Right renal cortex interstitium (tissue), 3 donors: ENCODE results near the gene POSTN. TPM values are rescaled to one million over a fixed set of nuclear protein-coding genes. Genes with fewer than 3 reads are reported as not detected.

Experiments
- DNase-seq, 3 donors: peaks; one replicate each; pipeline ENCODE4 v3.0.0-alpha.2; 2013; ENCODE audit warnings: low read depth in 3 of 3, low spot score in 2 of 3
- polyA plus RNA-seq, 3 donors: library from polyadenylated mRNA; unstranded; fragments of 120-200 nt; gene quantifications; one replicate each; pipeline ENCODE4 v1.2.1, GENCODE V29; 2013; ENCODE audit not compliant: insufficient read length in 3 of 3

The POSTN gene, protein sequence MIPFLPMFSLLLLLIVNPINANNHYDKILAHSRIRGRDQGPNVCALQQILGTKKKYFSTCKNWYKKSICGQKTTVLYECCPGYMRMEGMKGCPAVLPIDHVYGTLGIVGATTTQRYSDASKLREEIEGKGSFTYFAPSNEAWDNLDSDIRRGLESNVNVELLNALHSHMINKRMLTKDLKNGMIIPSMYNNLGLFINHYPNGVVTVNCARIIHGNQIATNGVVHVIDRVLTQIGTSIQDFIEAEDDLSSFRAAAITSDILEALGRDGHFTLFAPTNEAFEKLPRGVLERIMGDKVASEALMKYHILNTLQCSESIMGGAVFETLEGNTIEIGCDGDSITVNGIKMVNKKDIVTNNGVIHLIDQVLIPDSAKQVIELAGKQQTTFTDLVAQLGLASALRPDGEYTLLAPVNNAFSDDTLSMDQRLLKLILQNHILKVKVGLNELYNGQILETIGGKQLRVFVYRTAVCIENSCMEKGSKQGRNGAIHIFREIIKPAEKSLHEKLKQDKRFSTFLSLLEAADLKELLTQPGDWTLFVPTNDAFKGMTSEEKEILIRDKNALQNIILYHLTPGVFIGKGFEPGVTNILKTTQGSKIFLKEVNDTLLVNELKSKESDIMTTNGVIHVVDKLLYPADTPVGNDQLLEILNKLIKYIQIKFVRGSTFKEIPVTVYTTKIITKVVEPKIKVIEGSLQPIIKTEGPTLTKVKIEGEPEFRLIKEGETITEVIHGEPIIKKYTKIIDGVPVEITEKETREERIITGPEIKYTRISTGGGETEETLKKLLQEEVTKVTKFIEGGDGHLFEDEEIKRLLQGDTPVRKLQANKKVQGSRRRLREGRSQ
- polyA plus RNA-seq: 100 to 1,000 TPM; 213 to 309 (median 268) TPM

DNA sequence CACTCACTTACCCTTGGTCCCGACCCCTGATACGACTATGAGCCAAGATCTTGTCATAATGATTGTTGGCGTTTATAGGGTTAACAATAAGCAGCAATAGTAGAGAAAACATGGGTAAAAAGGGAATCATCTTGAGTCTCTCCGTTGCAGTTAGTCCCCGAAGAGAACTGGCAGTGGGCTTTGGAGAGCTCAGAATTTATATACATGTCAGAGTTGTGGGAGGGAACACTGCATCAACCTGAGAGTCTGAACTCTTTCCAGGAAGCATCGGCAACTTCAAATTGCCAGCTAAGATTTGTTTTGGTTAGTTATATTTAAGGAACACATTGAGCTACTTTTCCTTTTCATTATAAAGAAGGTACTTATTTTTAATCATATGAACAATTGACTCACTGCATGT lies at the start of gene POSTN:
TSS of gene POSTN (minus strand) at position 172 of the 400 bp plus-strand sequence. CDS start at position 130, 42 bp downstream.
- no peak for DNase-seq

DNA sequence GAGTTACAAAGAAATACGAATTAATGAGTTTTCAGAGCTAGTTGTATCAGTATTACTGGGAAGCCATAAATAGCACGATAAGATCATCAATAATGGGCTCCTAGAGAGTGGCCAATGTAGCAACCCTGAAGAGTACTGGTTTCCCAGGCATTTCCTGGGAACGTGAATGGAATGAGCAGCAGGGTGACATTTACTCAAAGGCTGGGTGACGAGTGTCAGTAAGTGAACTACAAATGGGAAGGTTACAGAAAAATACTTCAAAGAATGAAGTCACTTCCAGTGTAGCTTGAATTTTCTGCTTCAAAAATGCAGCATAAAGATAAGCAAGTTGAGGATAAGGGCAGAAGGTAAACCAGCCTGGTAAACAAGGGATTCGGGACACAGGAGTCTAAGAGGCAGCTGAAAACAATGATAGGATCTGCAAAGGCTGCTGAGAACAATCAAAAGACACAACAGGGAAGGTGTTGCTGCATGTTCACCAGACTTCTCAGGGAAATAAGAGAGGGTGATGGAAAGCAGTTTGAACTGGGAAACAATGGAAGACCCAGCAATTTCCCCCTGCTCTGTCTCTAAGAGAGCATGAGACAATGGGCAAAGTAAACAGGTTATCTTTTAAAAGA lies 48.6 kb upstream of the POSTN start:
- DNase-seq: no peak

DNA sequence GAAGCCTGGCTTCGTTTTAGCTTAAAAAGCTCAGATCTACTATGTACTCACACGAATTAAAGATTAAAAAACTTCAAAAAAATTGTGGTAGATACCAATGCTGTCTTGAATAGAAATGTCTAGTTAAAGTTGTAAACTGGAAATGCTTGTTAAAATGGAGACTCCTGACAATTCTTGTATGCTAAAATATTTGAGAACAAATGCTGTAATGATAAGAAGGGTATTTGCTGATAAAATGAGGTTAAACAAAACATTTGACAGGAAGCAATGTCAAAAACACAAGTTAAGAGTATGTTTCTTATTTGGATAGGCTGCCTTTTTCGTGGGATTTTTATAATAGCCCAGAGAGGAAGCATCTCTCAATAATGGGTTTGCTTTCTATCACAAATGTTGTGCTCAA lies 48.0 kb upstream of the POSTN start:
- no peak for DNase-seq

DNA sequence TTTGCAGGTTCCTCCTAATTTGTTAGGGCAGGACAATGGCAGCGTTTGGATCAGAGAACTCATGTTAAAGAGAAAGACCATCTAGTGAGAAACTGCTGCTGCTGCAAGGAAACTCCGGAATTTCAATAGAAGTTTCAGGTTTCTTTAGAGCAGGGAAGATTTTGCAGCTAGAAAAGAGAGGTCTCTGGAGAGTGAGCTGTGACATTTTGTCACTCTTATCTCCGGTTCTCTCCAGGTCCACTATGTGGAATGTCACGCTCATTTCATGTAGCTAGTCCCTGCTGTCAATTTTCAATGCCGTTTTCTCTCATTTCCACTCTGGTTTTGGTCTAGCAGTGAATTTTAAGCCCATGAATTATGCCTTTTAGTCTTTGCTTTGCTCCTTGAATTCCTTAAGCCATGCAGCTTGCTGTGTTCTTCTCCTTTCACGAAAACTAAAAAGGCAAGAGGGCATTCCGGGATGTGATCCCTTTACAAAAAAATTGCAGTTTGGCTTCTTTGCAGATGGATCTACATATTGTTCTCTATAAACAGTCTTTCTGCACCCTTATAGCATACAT lies 46.7 kb upstream of the POSTN start:
- DNase-seq: no peak

DNA sequence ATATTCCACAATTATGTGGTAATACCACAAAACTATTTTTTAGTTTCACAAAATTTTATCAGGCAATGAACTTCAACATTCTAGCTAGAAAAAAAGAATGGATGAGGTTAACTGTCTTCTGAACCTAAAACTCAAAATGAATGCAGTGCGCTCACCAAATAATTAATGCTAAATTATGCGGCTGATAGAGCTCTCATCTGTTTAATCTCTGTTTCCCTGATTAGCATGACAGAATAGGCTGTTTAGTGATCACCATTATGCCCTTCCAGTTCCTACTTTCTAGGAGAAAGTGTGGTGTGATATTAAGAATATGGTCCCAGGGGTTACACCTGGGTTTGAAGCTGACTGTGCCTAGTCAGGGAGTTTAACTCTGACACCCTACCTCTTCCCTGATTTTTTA lies 42.8 kb upstream of the POSTN start:
- no peak for DNase-seq

DNA sequence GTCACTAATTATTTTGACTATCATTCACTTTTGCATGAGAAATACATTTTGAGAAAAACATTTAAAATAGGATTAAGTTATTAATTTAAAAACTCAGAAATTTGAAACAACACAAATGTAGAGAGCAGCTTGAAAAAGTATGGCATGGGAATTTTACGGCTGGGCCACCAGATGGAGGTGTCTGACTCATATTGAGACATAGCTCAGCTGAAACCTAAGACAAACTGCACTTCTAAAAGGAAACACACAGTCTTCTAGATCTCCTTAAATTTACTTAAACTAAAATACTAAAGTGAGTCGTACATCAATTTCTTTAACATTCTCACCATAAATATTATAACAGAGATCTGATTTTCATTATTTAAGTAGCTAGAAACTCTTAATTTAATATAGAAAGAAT lies 41.9 kb upstream of the POSTN start:
- DNase-seq: no peak

DNA sequence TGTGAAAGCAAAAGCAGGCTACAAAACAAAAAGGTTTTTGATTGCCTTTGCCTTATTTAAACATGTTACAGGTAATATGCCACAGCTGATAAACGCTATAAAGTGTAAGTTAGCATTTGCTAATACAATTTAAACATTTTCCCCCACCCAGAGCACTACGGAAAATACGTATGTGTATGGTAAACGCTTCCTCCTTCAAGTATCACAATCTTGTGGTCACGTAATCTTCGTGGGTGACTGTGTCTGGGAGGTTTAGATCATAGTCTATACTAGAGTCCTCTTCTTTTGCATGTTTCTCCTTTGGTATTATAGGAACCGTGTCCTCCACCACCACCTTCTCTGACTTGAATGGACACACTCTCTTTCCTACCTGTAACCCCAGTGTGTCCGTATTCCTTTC lies 38.1 kb upstream of the POSTN start:
- no peak for DNase-seq

DNA sequence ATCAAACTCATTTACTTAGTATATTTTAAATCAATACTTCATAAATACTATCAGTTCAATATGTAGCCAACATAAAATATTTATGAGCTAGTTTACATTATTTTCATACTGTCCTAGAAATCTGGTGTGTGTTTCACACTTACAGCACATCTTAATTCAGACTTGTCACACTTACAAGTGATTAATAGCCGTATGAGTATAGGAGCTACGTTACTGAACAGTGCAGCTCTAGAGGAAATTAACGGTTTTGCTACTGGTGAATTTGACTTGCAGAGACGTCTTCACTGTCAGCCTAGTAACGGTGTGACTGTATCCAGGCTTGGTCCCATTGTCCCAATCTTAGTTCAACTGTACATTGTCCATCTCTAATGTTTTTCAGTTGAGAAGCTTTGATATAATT lies 33.7 kb upstream of the POSTN start:
- DNase-seq: no peak

DNA sequence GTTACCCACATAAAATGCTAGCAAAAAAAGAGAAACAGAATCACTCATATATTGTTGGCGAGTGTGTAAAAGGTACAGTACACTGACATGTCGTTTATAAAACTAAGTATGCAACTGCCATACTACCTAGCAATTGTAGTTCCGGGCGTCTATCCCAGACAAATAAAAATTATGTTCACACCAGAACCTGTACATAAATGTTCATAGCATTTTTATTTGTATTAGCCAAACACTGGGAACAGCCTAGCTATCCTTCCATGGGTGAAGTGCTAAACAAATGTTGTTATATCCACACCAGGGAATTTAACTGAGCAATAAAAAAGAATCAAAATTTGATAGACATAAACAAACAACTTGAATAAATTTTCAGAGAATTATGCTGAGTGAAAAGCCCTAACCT lies 28.9 kb upstream of the POSTN start:
- no peak for DNase-seq

DNA sequence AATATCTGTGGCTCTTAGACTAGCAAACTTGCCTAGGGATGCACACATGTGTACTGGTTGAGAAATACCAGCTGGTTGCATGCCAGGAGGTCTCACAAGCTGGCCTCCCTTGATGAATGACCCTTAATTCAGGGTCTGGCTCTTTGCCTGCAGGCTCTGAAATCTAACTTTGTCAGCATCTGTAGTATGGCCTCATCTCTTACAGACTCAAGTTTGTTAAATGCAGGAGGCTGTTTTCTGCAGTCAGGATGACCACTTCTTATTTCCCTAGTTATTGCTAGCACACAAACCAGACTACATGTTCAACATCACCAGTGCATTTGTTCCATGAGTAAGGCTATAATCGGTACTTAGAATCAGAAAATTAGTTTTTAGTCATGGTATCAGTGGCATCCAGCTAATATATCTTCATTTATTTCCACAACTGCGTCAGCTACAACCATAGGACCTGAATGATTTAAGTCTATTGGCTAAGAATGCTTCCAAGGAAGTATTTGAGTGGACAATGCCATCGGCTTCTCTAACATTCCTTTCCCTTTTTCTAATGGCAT lies 23.3 kb upstream of the POSTN start:
- DNase-seq: no peak

DNA sequence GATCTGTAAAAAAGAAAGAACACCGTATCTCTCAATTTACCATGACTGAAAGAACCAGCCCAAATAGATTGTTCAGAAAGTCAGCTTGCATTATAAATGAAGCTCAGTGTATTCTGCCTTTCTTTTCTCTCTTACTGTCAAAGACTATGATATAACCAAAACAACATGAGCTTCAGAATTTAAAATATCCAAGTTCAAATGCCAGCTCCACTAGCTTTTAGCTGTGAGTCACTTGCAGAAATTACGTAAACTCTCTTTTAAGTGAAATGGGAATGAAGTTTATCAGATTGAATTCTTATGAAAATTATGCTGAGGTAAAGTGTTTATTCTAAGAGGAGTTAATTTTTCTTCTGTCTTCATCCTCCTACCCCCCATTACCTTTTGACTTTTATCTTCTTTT lies 20.0 kb upstream of the POSTN start:
- no peak for DNase-seq

DNA sequence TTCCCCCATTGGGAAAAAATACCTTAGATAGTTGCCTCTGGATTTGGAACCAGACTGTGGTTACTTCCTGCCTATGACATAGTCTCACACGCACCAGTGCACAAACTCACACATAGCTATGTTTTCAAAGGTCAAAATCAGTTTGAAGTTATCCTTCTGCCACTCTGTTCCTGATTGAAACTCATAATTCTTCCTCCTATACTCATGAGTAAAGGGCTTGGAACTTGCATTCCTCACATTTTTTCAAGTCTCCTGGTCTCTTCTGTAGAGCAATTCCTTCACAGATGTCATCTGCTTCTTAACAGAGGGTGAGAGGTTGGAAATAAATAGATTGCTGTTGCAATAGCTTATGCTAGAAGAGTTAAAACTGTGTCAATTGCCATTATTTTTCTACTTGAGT lies 18.6 kb upstream of the POSTN start:
- DNase-seq: no peak

DNA sequence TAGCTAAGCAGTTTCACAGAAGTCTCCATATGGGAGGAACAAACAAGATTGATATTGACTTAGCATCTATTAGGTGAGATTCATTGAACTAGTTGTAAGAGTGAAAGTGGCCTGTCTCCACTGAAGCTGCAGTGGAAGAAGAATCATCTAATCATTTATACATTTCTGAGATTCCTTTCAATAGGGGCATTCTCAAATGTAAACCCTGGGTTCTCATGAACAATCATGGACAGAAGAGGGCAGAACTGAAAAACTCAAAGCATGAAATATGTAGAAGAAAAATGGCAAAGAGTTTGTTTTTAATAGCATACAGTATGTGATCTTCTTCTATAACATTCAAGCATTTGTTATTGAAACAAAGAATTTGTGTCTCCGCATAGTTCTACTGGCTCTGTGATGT lies 17.6 kb upstream of the POSTN start:
- DNase-seq: no peak

DNA sequence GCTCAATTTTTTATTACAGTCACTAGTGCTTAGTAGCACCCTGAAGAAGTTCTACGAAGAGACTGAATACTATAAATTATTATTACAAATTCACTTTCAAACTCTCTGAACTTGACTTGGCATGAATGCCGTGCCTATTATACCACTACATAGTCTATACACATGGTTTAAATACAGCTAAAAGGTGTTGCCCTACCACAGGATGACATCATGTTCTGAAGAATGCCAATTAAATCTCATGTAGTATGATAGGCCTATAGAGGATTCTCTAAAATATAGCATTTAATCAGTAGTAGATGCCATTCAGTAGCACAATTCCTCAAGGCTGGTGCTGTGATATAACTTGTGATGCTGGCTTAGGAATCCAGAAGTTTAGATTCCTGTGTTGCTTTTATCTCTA lies 16.7 kb upstream of the POSTN start:
- no peak for DNase-seq

DNA sequence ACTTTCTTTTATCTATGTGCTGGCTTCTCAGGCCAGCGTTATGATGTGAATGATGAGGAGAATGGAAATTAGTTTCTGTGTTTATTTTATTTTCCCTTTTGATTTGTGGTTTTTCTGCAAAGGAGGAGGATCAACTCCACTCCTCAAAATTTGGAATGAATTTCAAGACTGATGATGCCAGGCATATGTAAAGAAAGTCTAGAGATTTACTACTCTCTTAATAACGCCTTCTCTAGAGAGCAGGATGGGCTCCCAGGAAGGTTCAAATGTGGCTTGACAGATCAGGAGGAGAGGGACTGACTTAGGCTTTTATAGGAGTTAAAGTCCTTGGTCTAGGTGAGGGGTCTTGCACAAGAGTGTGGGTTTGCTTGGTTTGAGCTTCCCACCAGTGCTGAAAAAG lies 15.1 kb upstream of the POSTN start:
- DNase-seq: no peak

DNA sequence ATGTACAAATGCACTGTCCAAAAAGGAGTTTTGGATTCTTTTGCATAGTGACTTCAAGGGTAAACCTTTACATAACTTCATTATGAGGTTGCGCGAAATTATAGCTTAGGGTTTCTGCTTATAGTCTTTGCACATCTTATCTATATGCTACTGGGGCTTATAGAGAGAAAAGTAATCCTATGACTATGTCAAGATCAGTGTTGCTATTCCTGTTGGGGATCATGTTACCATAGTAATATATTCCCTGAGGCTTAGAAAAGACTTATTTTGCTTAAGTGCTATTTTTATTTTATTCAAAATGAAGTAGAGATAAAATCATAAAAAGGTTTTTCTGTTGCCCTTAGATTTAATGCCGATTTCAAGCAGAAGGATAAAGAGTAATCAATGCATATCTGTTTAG lies 14.7 kb upstream of the POSTN start:
- no peak for DNase-seq

DNA sequence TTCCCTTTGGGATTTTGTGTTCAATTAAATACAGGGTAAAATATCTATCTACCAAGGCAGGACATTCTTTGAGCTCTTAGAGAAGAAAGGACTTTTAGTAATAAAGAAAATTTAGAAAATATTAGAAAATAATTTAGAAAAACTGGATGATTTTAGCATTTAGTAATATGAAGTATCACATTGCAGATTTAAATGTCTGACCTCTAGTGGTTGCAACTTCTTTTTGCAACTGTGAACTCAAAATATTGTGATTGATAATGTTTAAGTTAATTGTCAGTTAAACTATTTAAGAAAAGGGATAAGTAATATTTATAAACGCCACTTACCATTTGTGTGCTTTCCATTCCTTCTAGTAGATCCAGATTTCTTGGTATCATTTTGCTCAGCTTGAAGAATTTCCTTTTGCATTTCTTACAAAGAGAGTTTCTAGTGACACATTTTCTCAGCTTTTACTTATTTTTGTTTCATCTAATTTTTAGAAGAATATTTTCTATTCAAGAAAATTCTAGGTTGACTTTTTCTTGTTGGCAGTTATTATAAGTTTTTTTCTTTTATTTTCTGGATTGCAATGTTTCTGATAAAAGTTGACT lies 10.3 kb upstream of the POSTN start:
- DNase-seq: no peak

DNA sequence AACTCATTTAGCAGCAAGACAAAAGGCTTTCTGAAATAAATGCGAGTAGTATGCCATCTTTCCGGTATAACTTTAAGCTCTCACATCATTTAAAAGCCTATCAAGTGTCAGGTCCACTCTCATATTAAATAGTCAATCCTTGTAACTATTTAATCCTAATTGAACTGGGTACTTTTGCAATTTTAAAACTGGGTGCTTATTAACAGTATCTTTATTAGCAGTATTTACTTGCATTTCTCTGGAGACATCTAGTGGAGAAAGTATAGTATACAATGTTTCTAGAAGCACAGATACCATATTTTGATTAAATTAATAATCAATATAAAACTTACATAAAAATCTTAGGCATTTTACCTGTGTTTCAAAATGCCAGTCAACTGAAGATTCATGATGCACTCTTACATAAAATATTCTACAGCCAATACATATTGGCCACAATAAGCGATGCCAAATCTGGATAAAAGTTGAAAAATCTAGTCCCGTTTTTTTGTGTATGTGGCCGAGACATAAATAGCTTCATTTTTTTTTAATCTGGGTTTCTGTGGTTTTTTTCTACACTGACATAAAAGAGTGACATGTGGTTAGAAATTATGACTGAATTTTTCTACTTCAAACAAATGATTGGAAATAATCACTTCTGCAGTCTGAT lies 4.3 kb upstream of the POSTN start:
- DNase-seq: no peak

DNA sequence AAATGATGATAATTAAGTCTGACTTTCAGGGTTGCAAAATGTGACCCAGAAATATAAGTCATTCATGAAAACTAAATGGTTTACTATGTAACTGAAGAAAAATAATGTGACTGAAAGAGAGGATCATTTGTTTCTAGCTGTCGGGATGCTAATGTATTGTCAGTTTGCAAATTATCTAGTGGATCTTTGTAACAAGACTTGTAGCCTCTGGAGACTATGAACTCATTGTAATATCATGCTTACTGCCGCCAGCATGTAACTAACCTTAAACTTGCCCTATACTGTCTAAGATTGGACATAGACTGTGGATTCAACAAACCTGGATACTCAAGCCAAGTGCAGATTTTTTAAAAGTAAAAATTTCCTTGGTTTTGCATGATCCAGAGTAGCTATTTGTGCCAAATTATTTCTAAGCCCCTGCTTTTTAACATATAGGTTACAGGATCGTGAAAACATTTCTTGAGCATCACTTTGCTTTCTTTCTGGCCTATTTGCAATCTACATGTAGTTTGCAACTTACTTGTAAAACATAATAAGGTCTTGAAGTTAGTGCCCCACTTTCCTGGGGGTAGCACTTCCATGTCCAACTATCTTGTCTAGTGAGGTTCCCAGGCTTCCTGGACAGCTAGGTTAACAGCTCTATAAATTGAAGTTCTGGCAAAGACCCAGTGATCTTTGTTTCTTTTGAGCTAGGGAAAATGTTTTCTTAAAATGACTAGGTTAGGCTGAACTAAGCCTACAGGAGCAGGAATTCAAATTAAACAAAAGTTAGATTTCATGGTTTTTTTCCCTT lies 3.3 kb upstream of the POSTN start:
- no peak for DNase-seq
